GM12801 (cell line): ENCODE results near the gene ZFP92.

Source experiments
- TF ChIP-seq, protein P1 (sequence below): IDR thresholded peaks from one replicate; pipeline ENCODE4 v1.5.1; 2011; ENCODE audit warnings: control low read depth; ENCODE audit not compliant: insufficient read length; ENCODE audit errors: extremely low read depth

Gene ZFP92

DNA sequence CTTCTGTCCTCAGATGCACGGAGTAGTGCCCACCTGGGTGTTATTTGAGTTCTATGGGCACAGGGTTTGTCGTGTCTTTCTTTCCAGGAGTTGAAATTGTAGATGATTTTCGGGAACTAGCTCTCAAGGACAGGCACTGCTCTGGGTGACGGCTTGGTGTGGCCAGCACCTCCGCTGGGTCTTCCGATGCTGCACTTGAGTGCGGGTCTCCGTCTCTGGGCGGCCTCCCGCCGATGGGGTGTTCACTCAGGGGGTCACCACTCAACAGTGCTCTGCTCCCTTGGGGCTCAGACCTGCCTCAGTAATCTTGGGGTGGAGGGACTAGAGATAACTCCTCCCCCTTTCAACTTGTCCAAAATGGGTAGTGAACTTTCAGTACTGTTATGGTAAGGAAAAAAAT is 2.5 kb downstream of the ZFP92 start:
- TF ChIP-seq, protein P1, sequence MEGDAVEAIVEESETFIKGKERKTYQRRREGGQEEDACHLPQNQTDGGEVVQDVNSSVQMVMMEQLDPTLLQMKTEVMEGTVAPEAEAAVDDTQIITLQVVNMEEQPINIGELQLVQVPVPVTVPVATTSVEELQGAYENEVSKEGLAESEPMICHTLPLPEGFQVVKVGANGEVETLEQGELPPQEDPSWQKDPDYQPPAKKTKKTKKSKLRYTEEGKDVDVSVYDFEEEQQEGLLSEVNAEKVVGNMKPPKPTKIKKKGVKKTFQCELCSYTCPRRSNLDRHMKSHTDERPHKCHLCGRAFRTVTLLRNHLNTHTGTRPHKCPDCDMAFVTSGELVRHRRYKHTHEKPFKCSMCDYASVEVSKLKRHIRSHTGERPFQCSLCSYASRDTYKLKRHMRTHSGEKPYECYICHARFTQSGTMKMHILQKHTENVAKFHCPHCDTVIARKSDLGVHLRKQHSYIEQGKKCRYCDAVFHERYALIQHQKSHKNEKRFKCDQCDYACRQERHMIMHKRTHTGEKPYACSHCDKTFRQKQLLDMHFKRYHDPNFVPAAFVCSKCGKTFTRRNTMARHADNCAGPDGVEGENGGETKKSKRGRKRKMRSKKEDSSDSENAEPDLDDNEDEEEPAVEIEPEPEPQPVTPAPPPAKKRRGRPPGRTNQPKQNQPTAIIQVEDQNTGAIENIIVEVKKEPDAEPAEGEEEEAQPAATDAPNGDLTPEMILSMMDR: no peak

- TF ChIP-seq, protein P1: no peak
Measured at GRCh38 chrX:153414856-153415510, 3.7 kb downstream of the ZFP92 start.

DNA sequence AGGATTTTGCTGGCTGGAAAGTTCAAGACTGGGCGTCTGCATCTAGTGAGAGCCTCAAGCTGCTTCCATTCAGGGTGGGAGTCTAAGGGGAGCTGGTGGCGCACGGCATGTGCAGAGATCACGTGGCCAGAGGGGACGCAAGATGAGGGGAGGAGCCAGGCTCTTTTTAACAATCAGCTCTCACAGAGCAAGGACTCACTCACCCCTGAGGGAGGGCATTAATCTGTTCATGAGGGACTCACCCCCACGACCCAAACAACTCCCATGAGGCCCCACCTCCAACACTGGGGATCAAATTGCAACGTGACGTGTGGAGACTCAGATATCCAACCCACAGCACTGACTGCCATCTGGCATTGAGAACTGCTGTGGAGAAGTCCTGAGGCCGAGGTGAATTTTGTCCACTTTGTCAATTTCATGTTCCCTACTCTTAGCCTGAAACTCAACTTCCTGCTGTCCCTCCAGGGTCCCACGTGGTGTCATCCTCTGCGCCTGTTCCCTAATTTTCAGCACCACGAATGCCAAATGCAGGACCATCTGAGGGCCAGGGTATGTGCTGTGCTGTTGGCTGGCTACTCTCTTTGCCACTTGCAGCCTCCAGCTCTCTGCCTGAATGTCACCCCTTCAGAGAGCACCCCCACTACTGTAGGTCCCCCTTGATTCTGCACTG is 5.6 kb downstream of the ZFP92 start:
- TF ChIP-seq, protein P1: no peak

- TF ChIP-seq, protein P1: no peak
Measured at GRCh38 chrX:153417637-153418036, 6.4 kb downstream of the ZFP92 start.

DNA sequence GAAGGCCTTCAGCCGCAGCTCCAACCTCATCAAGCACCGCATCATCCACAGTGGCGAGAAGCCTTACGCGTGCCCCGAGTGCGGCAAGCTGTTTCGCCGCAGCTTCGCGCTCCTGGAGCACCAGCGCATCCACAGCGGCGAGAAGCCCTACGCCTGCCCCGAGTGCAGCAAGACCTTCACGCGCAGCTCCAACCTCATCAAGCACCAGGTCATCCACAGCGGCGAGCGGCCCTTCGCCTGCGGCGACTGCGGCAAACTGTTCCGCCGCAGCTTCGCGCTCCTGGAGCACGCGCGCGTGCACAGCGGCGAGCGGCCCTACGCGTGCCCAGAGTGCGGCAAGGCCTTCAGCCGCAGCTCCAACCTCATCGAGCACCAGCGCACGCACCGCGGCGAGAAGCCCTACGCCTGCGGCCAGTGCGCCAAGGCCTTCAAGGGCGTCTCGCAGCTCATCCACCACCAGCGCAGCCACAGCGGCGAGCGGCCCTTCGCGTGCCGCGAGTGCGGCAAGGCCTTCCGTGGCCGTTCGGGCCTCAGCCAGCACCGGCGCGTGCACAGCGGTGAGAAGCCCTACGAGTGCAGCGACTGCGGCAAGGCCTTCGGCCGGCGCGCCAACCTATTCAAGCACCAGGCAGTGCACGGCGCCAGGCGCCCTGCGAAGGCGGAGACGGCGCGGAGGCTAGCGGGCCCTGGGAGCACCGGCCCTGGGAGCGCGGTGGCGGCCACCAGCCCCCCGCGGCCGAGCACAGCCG is 9.8 kb downstream of the ZFP92 start:
- TF ChIP-seq, protein P1: no peak

- TF ChIP-seq, protein P1: no peak
Measured at GRCh38 chrX:153421856-153422255, 10.6 kb downstream of the ZFP92 start.

- TF ChIP-seq, protein P1: no peak
Measured at GRCh38 chrX:153423652-153424051, 12.4 kb downstream of the ZFP92 start.
